ENCODE results near the gene KIF21A.
"Not testable (repeated sequence)": the region's sequence is repeated elsewhere in the genome, so short reads cannot be mapped to it uniquely, and the experiment has no call there.

The KIF21A gene

GRCh38 chr12:39343665-39344064 lies 99.3 kb downstream of the KIF21A start:
- DNase-seq, result no peak

GRCh38 chr12:39341761-39342160 lies 101.2 kb downstream of the KIF21A start:
- DNase-seq, result no peak

- DNase-seq, result no peak
Measured at GRCh38 chr12:39341179-39341578, 101.7 kb downstream of the KIF21A start.

GRCh38 chr12:39332661-39333175 lies 110.2 kb downstream of the KIF21A start:
- no peak for DNase-seq

GRCh38 chr12:39331539-39332261 lies 111.2 kb downstream of the KIF21A start:
- DNase-seq, result no peak

- DNase-seq, result no peak
Measured at GRCh38 chr12:39329876-39330275, 113.0 kb downstream of the KIF21A start.

- no peak for DNase-seq
Measured at GRCh38 chr12:39329018-39329417, 113.9 kb downstream of the KIF21A start.

GRCh38 chr12:39327965-39328364 lies 115.0 kb downstream of the KIF21A start:
- DNase-seq, result no peak

- DNase-seq, result no peak
Measured at GRCh38 chr12:39327510-39327909, 115.4 kb downstream of the KIF21A start.

- DNase-seq, result no peak
Measured at GRCh38 chr12:39319180-39319579, 123.7 kb downstream of the KIF21A start.

- DNase-seq, result no peak
Measured at GRCh38 chr12:39314547-39314946, 128.4 kb downstream of the KIF21A start.

GRCh38 chr12:39309516-39309915 lies 133.4 kb downstream of the KIF21A start:
- DNase-seq, result no peak

GRCh38 chr12:39301422-39301821 lies 141.5 kb downstream of the KIF21A start:
- no peak for DNase-seq

- DNase-seq, result no peak
Measured at GRCh38 chr12:39300799-39301198, 142.1 kb downstream of the KIF21A start.

- DNase-seq, result no peak
Measured at GRCh38 chr12:39297891-39298290, 145.0 kb downstream of the KIF21A start.

GRCh38 chr12:39296496-39296895 lies 146.4 kb downstream of the KIF21A start:
- DNase-seq, result no peak

- not testable (repeated sequence) for DNase-seq
Measured at GRCh38 chr12:39295593-39295992, 147.3 kb downstream of the KIF21A start.

GRCh38 chr12:39294715-39295114 lies 148.2 kb downstream of the KIF21A start:
- DNase-seq, result no peak

GRCh38 chr12:39292125-39292630 lies 150.7 kb downstream of the KIF21A start:
- DNase-seq, result no peak

- no peak for DNase-seq
Measured at GRCh38 chr12:39287817-39288216, 155.1 kb downstream of the KIF21A start.

- no peak for DNase-seq
Measured at GRCh38 chr12:39287409-39287808, 155.5 kb downstream of the KIF21A start.

GRCh38 chr12:39278426-39278825 lies 164.5 kb downstream of the KIF21A start:
- no peak for DNase-seq

GRCh38 chr12:39277416-39277815 lies 165.5 kb downstream of the KIF21A start:
- no peak for DNase-seq

GRCh38 chr12:39275846-39276245 lies 167.1 kb downstream of the KIF21A start:
- no peak for DNase-seq

Data from NCI-H526 treated with DMSO at 0.1 percent for 48 hours (cell line).